SK-N-SH (cell line): ENCODE measurements around the gene DNM2. TPM values are rescaled to one million over a fixed set of nuclear protein-coding genes. Genes with fewer than 3 reads are reported as not detected.

Experiments
- CTCF ChIA-PET: fragments of 300-600, 350-600 bp; formaldehyde crosslinking; extraction: SDS; loops from one replicate; lab custom pipeline; 2021; lab: Yijun Ruan, JAX
- POLR2A ChIA-PET: fragments of 350-600 bp; sonication (Branson Sonifier 250); formaldehyde crosslinking; extraction: SDS; loops from one replicate; lab custom pipeline; 2020; ENCODE audit warnings: antibody characterized with exemption, inconsistent platforms; lab: Yijun Ruan, JAX
- DNase-seq: peaks from one replicate; pipeline ENCODE4 v3.0.0; 2012
- H2AFZ ChIP-seq: fragments of 200-600 bp; sonication (generic); 2 replicates; pipeline ENCODE4 v1.8.1; 2016; ENCODE audit warnings: antibody characterized with exemption, mild to moderate bottlenecking, low read depth
- H3F3A ChIP-seq: fragments of 200-600 bp; sonication (generic); replicated peaks from 2 replicates; pipeline ENCODE3; 2016; ENCODE audit warnings: antibody characterized with exemption, mild to moderate bottlenecking; ENCODE audit not compliant: insufficient read depth
- H3K27ac ChIP-seq, 2 experiments: fragments of 200-500 bp in 1 of 2; fragments of 200-600 bp in 1 of 2; sonication (Bioruptor generic) in 1 of 2; sonication (generic), shearing (Covaris generic) in 1 of 2; 2 replicates each; pipeline versions ENCODE4 v1.5.1 to v1.6.1; 2014 to 2016; ENCODE audit warnings: low read depth in 2 of 2, inconsistent platforms in 1 of 2, low read length in 1 of 2, mild to moderate bottlenecking in 1 of 2, mixed read lengths in 1 of 2
- H3K27me3 ChIP-seq: fragments of 200-600 bp; sonication (generic), shearing (Covaris generic); 2 replicates; pipeline ENCODE4 v1.6.1; 2016; ENCODE audit warnings: mixed run types; ENCODE audit not compliant: insufficient read depth
- H3K36me3 ChIP-seq, 2 experiments: fragments of 200-500 bp in 1 of 2; fragments of 200-600 bp in 1 of 2; sonication (Bioruptor generic) in 1 of 2; sonication (generic) in 1 of 2; replicated peaks in 1 of 2; 2 replicates each; pipeline versions ENCODE3 to v1.5.1; 2014 to 2016; ENCODE audit warnings: low read length in 1 of 2, mild to moderate bottlenecking in 1 of 2; ENCODE audit not compliant: insufficient read depth in 2 of 2, control insufficient read depth in 1 of 2
- H3K4me1 ChIP-seq, 2 experiments: fragments of 200-500 bp in 1 of 2; fragments of 200-600 bp in 1 of 2; sonication (Bioruptor generic) in 1 of 2; sonication (generic), shearing (Covaris generic) in 1 of 2; 2 replicates each; pipeline versions ENCODE4 v1.5.1 to v1.6.1; 2014 to 2016; ENCODE audit warnings: low read depth in 1 of 2, low read length in 1 of 2, mixed run types in 1 of 2; ENCODE audit not compliant: insufficient read depth in 2 of 2, control insufficient read depth in 1 of 2
- H3K4me2 ChIP-seq: fragments of 200-600 bp; sonication (generic), shearing (Covaris generic); 2 replicates; pipeline ENCODE4 v1.6.1; 2017; ENCODE audit warnings: mixed run types
- H3K4me3 ChIP-seq, 2 experiments: fragments of 200-500 bp in 1 of 2; fragments of 200-600 bp in 1 of 2; sonication (Bioruptor generic) in 1 of 2; sonication (generic), shearing (Covaris generic) in 1 of 2; 2 replicates each; pipeline versions ENCODE4 v1.5.1 to v1.8.1; 2014 to 2016; ENCODE audit warnings: low read depth in 2 of 2, inconsistent platforms in 1 of 2, low read length in 1 of 2, mild to moderate bottlenecking in 1 of 2, mixed read lengths in 1 of 2, moderate library complexity in 1 of 2
- H3K79me2 ChIP-seq: fragments of 200-600 bp; sonication (generic); 2 replicates; pipeline ENCODE4 v1.8.1; 2017; ENCODE audit warnings: mild to moderate bottlenecking; ENCODE audit not compliant: insufficient read depth
- H3K9ac ChIP-seq: fragments of 200-600 bp; sonication (generic); 2 replicates; pipeline ENCODE4 v1.6.1; 2017; ENCODE audit warnings: mixed run types
- H3K9me2 ChIP-seq: fragments of 200-600 bp; sonication (generic); 2 replicates; pipeline ENCODE4 v1.6.1; 2017; ENCODE audit warnings: mixed run types
- H3K9me3 ChIP-seq: fragments of 200-600 bp; sonication (generic); 2 replicates; pipeline ENCODE4 v1.6.1; 2017; ENCODE audit warnings: mixed run types, mild to moderate bottlenecking, moderate library complexity
- H4K20me1 ChIP-seq: fragments of 200-600 bp; sonication (generic); 2 replicates; pipeline ENCODE4 v1.6.1; 2017; ENCODE audit warnings: mild to moderate bottlenecking, mixed run types; ENCODE audit not compliant: insufficient read depth
- CHD2 ChIP-seq: fragments of 150-350 bp; IDR thresholded peaks from 2 replicates; pipeline ENCODE4 v1.6.1; 2018; ENCODE audit warnings: low read length; ENCODE audit not compliant: partially characterized antibody
- ELF1 ChIP-seq: IDR thresholded peaks from 2 replicates; pipeline ENCODE4 v1.4.0; 2012
- EP300 ChIP-seq, 2 experiments: IDR thresholded peaks; 2 replicates each; pipeline versions ENCODE4 v1.4.0 to v1.6.1; 2012; ENCODE audit warnings: borderline replicate concordance in 1 of 2, low read depth in 1 of 2, low read length in 1 of 2
- EZH2phosphoT487 ChIP-seq: fragments of 200-600 bp; sonication (generic); IDR thresholded peaks from 2 replicates; pipeline ENCODE4 v1.6.1; 2017; ENCODE audit warnings: low read depth, mixed run types, mild to moderate bottlenecking, antibody characterized with exemption, moderate library complexity, borderline replicate concordance
- FOSL2 ChIP-seq: IDR thresholded peaks from 2 replicates; pipeline ENCODE4 v1.4.0; 2012; ENCODE audit warnings: low read depth, mild to moderate bottlenecking, moderate library complexity, borderline replicate concordance
- GATA2 ChIP-seq: sonication (generic); formaldehyde crosslinking; IDR thresholded peaks from 2 replicates; pipeline ENCODE4 v1.5.0; 2020; ENCODE audit warnings: mild to moderate bottlenecking, missing genetic modification reagents
- MXI1 ChIP-seq: IDR thresholded peaks from 2 replicates; pipeline ENCODE4 v1.6.1; 2012; ENCODE audit warnings: mild to moderate bottlenecking, low read depth, low read length, improper control_type of control experiment
- NFIC ChIP-seq: IDR thresholded peaks from 2 replicates; pipeline ENCODE4 v1.4.0; 2012; ENCODE audit warnings: borderline replicate concordance
- NRF1 ChIP-seq: IDR thresholded peaks from 2 replicates; pipeline ENCODE4 v1.6.1; 2012; ENCODE audit warnings: low read depth, mild to moderate bottlenecking, low read length
- RCOR1 ChIP-seq: fragments of 150-350 bp; IDR thresholded peaks from 2 replicates; pipeline ENCODE4 v1.6.1; 2017; ENCODE audit warnings: antibody characterized with exemption, low read length
- TAF1 ChIP-seq: IDR thresholded peaks from 2 replicates; pipeline ENCODE4 v1.6.1; 2012; ENCODE audit warnings: low read depth, mild to moderate bottlenecking, low read length, moderate library complexity, borderline replicate concordance
- TCF12 ChIP-seq: IDR thresholded peaks from 2 replicates; pipeline ENCODE4 v1.4.0; 2012
- WGBS: methylation state at CpG from one replicate; pipeline ENCODE4 v1.1.6; 2017; ENCODE audit warnings: low lambda C conversion rate; 5-methylcytosine and 5-hydroxymethylcytosine counted together
- polyA plus RNA-seq, 3 experiments: library from polyadenylated mRNA; depleted of rRNA; stranded (reverse); fragments of >200 nt; gene quantifications; 2 replicates each; pipeline ENCODE4 v1.2.3, GENCODE V29; 2012
- TF ChIP-seq, protein P1 (sequence below): IDR thresholded peaks from 2 replicates; pipeline ENCODE4 v1.4.0; 2012; ENCODE audit warnings: low read depth, borderline replicate concordance
- TF ChIP-seq, protein P2 (sequence below): IDR thresholded peaks from 2 replicates; pipeline ENCODE4 v1.4.0; 2012; ENCODE audit warnings: low read depth
- TF ChIP-seq, protein P3 (sequence below): IDR thresholded peaks from 2 replicates; pipeline ENCODE4 v1.4.0; 2012; ENCODE audit warnings: low read depth, borderline replicate concordance
- TF ChIP-seq, protein P4 (sequence below): IDR thresholded peaks from 2 replicates; pipeline ENCODE4; 2012

Gene DNM2
- polyA plus RNA-seq, 1 of the 3 experiments (the other 2 are of a cell fraction) = 52.5 TPM

DNA sequence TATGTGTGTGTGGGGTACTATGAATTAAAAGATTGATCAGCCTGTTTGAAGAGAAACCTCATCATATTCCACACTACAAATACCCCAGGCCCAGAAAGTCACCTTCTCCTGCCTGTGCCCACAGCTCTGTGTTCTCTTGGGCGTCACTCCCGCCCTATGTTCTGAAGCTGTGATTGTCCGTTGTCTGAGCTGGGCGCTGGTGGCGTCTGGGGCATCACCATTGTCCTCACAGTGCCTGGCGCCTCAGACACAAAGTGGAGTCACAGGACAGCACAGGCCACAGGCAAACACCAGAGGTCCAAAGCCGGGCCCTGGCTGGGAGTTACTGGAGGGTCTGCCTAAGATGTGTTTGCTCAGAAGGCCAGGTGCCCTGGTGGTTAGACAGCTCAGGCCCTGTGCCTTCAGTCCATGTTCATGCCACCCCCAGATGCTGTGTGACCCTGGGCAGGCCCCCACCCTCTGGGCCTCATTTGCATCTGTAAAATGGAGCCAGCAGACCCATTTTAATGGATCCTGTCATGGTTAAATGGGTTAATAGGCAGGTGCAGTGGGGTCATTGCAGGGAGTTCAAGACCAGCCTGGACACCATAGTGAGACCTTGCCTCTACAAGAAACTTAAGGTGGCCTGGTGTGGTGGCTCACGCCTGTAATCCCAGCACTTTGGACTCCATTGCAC lies 34.5 kb downstream of the DNM2 start:
- Histone ChIP-seq H3K9me2 (no peaks in the 10 kb centered on the region), H2AFZ (no peak overlapping the region), H3K36me3 (no peaks in the 10 kb centered on the region), H3K27ac (no peak overlapping the region), H3K9ac (no peak overlapping the region), H3K4me1 (peaks cover 9 to 40% of the 10 kb centered on the region in 2 experiments; a peak in 3 of 4 replicates), H4K20me1 (peaks cover 83% of the 10 kb centered on the region), H3K79me2 (peaks cover 94% of the 10 kb centered on the region), H3K4me2 (no peak overlapping the region), H3K27me3 (no peaks in the 10 kb centered on the region), H3K9me3 (no peaks in the 10 kb centered on the region), H3K4me3 (no peak overlapping the region), H3F3A (peaks cover 3% of the 10 kb centered on the region)
- DNase-seq = no peak
- TF ChIP-seq EZH2phosphoT487 (no peak), CHD2 (no peak), TCF12 (no peak), GATA2 (CRISPR knock-in tag) (no peak), FOSL2 (no peak), RCOR1 (no peak), NFIC (no peak), ELF1 (no peak), MXI1 (no peak), TAF1 (no peak), NRF1 (no peak), EP300 (IDR thresholded peaks at IDR 0.05; ENCODE audit: borderline replicate concordance in 1 of 2, low read depth in 1 of 2, low read length in 1 of 2) (no peak)
- TF ChIP-seq, protein P1, sequence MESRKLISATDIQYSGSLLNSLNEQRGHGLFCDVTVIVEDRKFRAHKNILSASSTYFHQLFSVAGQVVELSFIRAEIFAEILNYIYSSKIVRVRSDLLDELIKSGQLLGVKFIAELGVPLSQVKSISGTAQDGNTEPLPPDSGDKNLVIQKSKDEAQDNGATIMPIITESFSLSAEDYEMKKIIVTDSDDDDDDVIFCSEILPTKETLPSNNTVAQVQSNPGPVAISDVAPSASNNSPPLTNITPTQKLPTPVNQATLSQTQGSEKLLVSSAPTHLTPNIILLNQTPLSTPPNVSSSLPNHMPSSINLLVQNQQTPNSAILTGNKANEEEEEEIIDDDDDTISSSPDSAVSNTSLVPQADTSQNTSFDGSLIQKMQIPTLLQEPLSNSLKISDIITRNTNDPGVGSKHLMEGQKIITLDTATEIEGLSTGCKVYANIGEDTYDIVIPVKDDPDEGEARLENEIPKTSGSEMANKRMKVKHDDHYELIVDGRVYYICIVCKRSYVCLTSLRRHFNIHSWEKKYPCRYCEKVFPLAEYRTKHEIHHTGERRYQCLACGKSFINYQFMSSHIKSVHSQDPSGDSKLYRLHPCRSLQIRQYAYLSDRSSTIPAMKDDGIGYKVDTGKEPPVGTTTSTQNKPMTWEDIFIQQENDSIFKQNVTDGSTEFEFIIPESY = no peak
- TF ChIP-seq, protein P2, sequence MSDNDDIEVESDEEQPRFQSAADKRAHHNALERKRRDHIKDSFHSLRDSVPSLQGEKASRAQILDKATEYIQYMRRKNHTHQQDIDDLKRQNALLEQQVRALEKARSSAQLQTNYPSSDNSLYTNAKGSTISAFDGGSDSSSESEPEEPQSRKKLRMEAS = no peak
- TF ChIP-seq, protein P3, sequence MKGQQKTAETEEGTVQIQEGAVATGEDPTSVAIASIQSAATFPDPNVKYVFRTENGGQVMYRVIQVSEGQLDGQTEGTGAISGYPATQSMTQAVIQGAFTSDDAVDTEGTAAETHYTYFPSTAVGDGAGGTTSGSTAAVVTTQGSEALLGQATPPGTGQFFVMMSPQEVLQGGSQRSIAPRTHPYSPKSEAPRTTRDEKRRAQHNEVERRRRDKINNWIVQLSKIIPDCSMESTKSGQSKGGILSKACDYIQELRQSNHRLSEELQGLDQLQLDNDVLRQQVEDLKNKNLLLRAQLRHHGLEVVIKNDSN = no peak
- TF ChIP-seq, protein P4, sequence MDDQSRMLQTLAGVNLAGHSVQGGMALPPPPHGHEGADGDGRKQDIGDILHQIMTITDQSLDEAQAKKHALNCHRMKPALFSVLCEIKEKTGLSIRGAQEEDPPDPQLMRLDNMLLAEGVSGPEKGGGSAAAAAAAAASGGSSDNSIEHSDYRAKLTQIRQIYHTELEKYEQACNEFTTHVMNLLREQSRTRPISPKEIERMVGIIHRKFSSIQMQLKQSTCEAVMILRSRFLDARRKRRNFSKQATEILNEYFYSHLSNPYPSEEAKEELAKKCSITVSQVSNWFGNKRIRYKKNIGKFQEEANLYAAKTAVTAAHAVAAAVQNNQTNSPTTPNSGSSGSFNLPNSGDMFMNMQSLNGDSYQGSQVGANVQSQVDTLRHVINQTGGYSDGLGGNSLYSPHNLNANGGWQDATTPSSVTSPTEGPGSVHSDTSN = no peak
- CTCF ChIA-PET = no interaction called here
- POLR2A ChIA-PET = no interaction called here
- 100% methylated on average over 7 of the region's 8 CpGs for WGBS
